Parathyroid adenoma (tissue), 2 donors: ENCODE data around the gene TBC1D5.
"Not testable (repeated sequence)": the region's sequence is repeated elsewhere in the genome, so short reads cannot be mapped to it uniquely, and the experiment has no call there.

Experiments used
- H2AFZ ChIP-seq: fragments of 300-600 bp; sonication (generic); one replicate; pipeline ENCODE4 v1.7.0; 2017; ENCODE audit warnings: antibody characterized with exemption, mild to moderate bottlenecking
- H3K27ac ChIP-seq: fragments of 300-600 bp; sonication (generic); one replicate; pipeline ENCODE4 v1.7.0; 2017
- H3K27me3 ChIP-seq: fragments of 300-600 bp; sonication (generic); one replicate; pipeline ENCODE4 v1.7.0; 2017; ENCODE audit warnings: low read length; ENCODE audit not compliant: control insufficient read depth, insufficient read depth
- H3K36me3 ChIP-seq: fragments of 300-600 bp; sonication (generic); one replicate; pipeline ENCODE4 v1.7.0; 2017; ENCODE audit warnings: low read length; ENCODE audit not compliant: control insufficient read depth, insufficient read depth
- H3K4me1 ChIP-seq: fragments of 300-600 bp; sonication (generic); one replicate; pipeline ENCODE4 v1.7.0; 2017; ENCODE audit warnings: control low read depth
- H3K4me2 ChIP-seq: fragments of 300-600 bp; sonication (generic); one replicate; pipeline ENCODE4 v1.7.0; 2017; ENCODE audit warnings: low read length
- H3K4me3 ChIP-seq: fragments of 300-600 bp; sonication (generic); one replicate; pipeline ENCODE4 v1.7.0; 2017; ENCODE audit warnings: low read depth, low read length
- H3K79me2 ChIP-seq: fragments of 300-600 bp; sonication (generic); one replicate; pipeline ENCODE4 v1.7.0; 2017; ENCODE audit warnings: control low read depth
- H3K9ac ChIP-seq: fragments of 300-600 bp; sonication (generic); one replicate; pipeline ENCODE4 v1.7.0; 2017; ENCODE audit warnings: mild to moderate bottlenecking
- H3K9me3 ChIP-seq: fragments of 300-600 bp; sonication (generic); one replicate; pipeline ENCODE4 v1.7.0; 2017; ENCODE audit warnings: low read length; ENCODE audit not compliant: control insufficient read depth
- CTCF ChIP-seq: fragments of 300-600 bp; sonication (generic); IDR thresholded peaks from one replicate; pipeline ENCODE4 v1.7.0; 2017; ENCODE audit warnings: antibody characterized with exemption, mild to moderate bottlenecking
- donor health status: primary hyperparathyroidism.

TBC1D5 gene

GRCh38 chr3:17656264-17656663, 86.2 kb downstream of the TBC1D5 start:
- Histone ChIP-seq H3K4me1 (peaks cover 4% of the 10 kb centered on the region), H3K4me3 (no peak overlapping the region), H3K9ac (no peak overlapping the region), H2AFZ (no peak overlapping the region), H3K36me3 (no peaks in the 10 kb centered on the region), H3K27ac (no peak overlapping the region), H3K4me2 (no peak overlapping the region), H3K27me3 (no peaks in the 10 kb centered on the region), H3K9me3 (no peaks in the 10 kb centered on the region), H3K79me2 (peaks cover 10% of the 10 kb centered on the region)
- no peak for TF ChIP-seq CTCF

GRCh38 chr3:17655743-17656142, 86.7 kb downstream of the TBC1D5 start:
- H3K4me3 ChIP-seq: no peak overlapping the region
- no peaks in the 10 kb centered on the region for H3K9me3 ChIP-seq
- no peak overlapping the region for H3K9ac ChIP-seq
- H3K4me2 ChIP-seq: no peak overlapping the region
- no peak overlapping the region for H3K27ac ChIP-seq
- H3K27me3 ChIP-seq: no peaks in the 10 kb centered on the region
- peaks cover 10% of the 10 kb centered on the region for H3K79me2 ChIP-seq
- no peak for TF ChIP-seq CTCF
- no peaks in the 10 kb centered on the region for H3K36me3 ChIP-seq
- H2AFZ ChIP-seq: no peak overlapping the region
- H3K4me1 ChIP-seq: peaks cover 4% of the 10 kb centered on the region

- not testable (repeated sequence) for H3K9ac ChIP-seq, H3K4me3 ChIP-seq, H3K79me2 ChIP-seq, H3K4me1 ChIP-seq, H3K27ac ChIP-seq, H3K4me2 ChIP-seq, H3K36me3 ChIP-seq, H3K27me3 ChIP-seq, H3K9me3 ChIP-seq, H2AFZ ChIP-seq
These were observed 92.7 kb downstream of the TBC1D5 start for GRCh38 chr3:17649748-17650147.

- not testable (repeated sequence) for H3K4me3 ChIP-seq, H3K79me2 ChIP-seq, H3K4me2 ChIP-seq, H3K27ac ChIP-seq, H2AFZ ChIP-seq, H3K27me3 ChIP-seq, H3K4me1 ChIP-seq, H3K9ac ChIP-seq, H3K36me3 ChIP-seq, H3K9me3 ChIP-seq
These were observed 93.6 kb downstream of the TBC1D5 start for GRCh38 chr3:17648630-17649355.

- no peak overlapping the region for H3K4me3 ChIP-seq
- TF ChIP-seq CTCF: peak; percentile 67
- H3K79me2 ChIP-seq: peaks cover 5% of the 10 kb centered on the region
- H3K9ac ChIP-seq: no peak overlapping the region
- H2AFZ ChIP-seq: no peak overlapping the region
- H3K4me2 ChIP-seq: peak overlapping the region; percentile 8
- H3K27me3 ChIP-seq: no peaks in the 10 kb centered on the region
- H3K36me3 ChIP-seq: no peaks in the 10 kb centered on the region
- no peaks in the 10 kb centered on the region for H3K9me3 ChIP-seq
- no peak overlapping the region for H3K27ac ChIP-seq
- H3K4me1 ChIP-seq: no peaks in the 10 kb centered on the region
These were observed 97.2 kb downstream of the TBC1D5 start for GRCh38 chr3:17645074-17645698.
